HG02798 (cell line): ENCODE data around the gene CAB39.

ENCODE experiments used
- ATAC-seq: cut with Tn5 transposase; IDR thresholded peaks from one replicate; pipeline ENCODE4 v1.9.1; 2021; ENCODE audit warnings: mild to moderate bottlenecking; ENCODE audit not compliant: unreplicated experiment, poor library complexity

The CAB39 gene

DNA sequence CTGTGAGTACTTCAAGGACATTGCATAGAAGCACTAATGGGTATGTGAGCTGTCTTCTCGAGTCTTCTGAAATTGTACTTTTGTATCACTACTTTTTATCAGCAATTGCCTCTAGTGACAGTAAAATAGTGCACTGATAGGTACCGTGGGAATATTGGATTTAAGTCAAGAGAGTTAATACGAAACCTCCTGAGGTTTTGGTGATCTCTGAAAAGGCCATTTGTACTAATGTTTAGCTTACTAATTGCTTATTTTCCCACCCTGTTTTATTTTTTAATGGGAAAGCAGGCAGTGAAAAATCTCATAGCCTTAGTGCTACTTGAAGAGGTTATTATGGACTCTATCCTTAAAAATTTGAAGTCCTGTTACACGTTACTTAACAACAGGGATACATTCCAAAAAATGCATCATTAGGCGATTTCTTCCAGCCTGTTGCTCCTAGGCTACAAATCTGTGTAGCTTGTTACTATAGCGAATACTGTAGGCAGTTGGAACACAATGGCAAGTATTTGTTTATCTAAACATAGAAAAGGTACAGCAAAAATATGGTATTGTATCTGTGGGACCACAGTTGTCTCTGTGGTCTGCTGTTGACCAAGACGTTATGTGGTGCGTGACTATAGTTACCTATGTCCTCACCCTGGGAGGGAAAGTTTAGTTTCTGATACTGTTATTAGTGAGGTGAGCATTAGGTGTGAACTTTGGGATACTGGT is 65.9 kb downstream of the CAB39 start:
- ATAC-seq: no peak

DNA sequence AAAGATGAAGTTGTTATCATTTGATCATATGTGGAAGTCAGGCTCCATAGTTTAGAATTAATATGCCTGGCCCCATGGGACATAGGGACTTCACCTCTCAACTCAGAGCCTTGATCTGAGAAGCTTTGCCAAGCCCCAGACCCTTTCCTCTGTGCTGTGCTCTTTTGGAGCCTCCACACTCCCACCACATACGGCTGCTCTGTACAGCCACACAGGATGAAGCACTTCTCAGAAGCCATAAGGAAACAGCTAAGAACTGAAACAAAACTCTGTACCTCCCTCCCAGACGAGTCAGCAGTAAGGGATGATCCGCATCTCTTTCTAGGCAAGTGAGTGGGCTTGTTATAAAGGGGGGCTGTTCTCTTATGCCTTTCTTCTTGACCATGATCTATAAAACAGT is 66.5 kb downstream of the CAB39 start:
- ATAC-seq: no peak

DNA sequence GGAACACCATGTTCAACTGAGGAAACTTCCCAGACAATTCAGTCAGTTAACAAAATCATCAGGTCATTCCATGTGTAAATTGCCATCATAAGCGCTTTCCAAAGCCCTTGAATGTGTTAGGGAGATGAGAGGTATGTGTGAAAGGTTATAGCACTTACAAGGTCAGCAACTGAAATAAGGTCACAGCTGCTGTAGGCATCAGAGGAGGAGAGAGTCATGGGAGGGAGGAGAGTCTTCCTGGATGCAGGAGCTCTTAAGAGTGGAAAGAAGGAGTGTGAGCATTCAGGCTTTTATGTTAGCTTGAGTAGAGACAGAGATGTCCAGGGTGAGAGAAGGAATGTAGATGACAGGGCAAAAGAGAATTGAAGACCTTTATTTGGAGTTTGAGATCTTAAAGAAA is 67.0 kb downstream of the CAB39 start:
- no peak for ATAC-seq

DNA sequence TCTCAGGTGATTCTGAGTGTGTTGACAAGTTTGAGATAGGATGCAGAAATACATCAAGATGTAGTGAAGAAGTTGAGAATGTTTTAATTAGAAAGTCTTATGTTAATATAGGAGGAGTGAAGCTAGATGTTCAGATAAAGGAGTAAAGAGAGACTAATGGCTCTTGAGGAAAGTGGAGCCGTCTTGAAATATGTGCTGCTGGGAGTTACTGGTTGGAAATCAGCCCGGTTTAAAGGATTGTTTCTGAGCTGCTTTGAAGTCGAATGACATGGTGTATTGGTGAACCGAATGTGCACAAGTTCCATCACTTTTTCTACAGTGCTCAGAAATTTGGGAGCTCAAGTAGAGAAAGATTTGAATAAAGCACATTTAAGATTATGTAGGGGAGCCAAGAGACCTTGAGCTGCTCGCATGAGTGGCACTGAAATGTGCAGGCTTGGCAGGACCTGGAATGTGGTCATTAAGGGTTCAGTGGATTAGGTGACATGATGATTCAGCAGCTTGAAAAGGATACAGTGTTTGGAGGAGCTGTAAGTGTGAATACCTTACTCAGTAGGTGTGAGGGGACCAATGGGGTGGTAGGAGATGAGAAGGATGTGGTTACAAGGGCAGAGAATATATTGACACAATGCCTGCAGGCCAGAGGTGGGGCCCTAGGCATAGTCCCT is 68.6 kb downstream of the CAB39 start:
- no peak for ATAC-seq

DNA sequence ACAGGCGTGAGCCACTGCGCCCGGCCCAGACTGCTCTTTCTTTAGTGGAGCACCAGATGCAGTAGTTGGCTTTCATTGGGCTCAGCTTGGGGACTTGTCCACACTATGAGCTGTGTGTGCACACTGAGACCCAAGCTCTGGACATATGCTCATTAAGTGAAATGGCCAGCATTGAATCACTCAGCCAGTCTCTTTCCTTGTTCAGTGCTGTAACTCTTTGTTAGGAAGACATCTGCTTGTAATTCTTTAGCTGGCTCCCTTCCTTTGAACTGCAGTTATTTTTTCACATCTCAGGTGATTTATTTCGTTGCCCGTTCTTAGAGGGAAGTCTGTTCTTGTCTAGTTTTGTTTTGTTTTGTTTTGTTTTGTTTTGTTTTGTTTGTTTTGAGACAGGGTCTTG is 70.5 kb downstream of the CAB39 start:
- ATAC-seq: no peak

DNA sequence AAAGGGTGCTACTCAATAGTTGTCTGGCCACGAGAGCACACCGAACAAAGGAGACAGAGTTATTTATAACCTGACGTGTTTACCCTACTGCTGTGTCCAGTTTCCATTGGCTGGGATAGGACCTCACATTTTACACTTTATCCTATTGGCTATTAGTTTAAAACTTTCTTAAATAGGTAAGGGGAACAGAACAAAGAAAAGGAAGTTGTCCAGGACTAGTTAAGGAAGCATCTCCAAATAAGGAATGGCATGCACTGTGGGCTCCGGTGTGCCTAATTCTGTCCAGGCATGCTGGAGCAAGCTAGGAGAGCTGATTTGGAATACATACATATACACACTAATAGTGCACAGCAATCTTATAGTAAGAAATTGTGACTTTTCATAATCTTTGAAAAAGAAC is 72.2 kb downstream of the CAB39 start:
- ATAC-seq: no peak

DNA sequence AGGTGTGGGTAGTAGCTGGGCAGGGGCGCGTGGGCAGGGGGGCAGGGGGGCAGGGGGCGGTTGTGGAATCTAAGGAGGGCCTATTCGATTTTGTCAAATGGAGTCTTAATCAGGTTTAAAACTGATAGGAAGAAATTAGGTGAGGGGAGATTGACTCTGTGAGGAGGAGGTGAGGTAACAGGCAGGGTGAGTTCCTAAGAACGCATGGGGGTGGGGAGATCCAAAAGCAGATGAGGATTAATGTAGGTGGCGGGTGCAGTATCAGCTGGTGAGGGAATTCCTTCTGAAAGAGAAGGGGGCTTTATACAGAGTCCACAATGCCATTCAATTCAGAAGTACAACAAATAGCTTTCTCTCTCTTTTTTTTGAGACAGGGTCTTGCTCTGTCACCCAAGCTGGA is 72.7 kb downstream of the CAB39 start:
- no peak for ATAC-seq

DNA sequence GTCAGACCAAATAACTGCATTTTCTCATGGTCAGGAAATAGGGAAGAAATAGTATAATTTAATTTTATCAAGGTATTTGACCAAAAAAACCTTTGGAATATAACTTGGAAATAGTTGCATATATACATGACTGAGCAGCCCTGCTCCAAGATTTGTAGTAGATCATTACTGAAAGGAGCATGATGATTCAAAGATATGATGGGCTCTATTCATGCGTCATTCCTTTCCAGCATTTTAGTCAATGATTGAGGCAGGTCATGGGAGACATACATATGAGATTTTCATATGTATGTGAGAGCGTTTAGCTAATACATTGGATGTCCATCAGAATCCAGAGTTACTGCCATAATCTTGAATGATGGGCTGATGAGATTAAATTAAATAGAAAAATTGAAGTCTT is 74.5 kb downstream of the CAB39 start:
- ATAC-seq: no peak

DNA sequence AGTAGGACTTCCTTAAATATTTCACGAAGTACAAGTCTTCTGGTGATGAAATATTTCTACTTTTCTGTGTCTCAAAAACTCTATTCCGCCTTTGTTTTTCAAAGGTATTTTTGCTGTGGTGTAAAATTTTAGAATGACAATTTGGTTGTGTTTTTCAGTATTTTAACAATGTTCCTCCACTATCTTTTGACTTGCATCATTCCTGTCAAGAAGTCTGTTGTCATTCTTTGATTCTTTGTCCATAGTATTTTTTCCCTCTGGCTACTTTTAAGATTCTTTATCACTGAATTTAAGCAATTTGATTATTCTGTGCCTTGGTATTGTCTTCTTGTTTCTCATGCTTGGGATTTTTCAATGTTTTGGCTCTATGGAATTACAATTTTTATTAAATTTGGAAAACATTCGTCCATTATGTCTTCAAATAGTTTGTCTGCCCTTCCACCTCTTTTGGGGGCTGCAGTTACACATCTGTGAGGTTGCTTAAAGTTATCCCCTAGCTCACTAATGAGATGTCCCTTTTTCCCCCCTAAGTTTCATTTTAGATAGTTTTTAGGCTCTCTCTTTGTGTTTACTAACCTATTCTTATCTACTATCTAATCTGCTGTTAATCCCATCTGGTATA is 76.0 kb downstream of the CAB39 start:
- no peak for ATAC-seq

DNA sequence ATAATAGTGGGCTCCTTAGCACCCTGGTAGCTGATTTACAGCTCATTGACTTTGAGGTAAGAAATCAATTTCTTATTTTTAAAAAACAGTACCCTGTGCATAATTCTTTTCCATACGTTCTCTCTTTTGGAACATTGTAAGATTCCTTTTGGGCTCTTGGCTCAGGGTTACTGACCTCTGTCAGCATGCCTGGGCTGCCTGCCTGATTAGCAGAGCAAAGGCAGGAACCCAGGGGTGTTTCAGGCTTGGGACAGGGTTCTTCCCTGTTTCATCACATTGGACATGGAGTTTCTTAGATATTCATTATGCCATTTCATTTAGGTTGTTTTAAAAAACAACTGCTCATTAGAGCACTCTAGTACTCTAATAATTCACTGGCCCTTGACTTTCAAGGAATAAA is 78.3 kb downstream of the CAB39 start:
- no peak for ATAC-seq

DNA sequence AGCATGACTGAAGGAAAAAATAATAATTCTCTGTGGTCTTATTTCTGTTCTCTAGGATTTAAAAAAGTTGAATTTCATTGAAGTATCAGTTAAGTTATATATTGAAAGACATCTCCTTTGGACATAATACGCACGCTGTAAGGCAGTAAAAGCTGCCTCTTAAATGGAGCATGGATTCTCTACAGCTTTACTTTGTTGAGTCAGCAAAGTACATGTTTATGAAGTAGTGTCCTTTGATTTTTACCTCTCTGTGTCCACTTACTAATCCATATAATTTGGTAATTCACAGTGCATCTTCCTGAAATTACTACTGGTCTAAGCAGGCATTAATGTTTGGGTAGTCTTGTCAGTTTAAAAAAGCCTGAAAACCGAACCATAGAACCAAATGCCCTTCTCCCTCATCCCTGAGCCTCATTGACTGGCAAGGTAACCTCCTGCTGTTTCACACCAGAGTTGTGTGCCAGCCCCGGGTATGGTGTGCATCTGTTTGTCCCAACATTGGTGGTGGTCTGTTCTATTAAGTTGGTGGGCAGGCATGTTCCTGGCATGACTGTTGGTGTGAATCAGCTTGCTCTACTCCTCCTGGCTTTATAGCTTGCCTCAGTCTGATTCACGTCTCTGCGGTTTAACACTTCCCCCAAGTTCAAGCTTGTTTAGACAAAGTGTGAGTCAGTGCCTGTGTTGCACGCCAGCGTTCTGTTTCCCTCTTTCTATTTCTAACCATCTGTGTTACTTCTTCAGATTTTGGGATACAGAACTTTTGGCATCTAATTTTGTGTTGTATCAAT is 81.1 kb downstream of the CAB39 start:
- peak; percentile 69 for ATAC-seq

DNA sequence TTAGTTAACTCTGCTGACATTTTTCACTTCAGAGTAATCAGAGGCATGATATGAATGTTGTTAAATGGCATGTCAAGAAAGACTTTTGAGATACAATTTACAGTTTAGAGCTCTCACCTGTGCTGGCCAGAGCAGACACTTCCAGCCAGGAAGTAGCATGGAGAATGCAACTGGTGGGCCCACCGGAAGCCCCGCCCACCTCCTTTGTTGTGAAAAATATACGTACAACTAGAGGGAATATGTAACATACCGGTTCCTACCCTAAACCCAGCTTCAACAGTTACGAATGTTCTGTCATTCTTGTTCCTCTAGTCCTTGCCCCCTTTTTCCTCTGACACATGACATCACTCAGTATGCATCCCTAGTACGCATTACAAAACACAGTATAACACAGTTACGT is 81.9 kb downstream of the CAB39 start:
- no peak for ATAC-seq

DNA sequence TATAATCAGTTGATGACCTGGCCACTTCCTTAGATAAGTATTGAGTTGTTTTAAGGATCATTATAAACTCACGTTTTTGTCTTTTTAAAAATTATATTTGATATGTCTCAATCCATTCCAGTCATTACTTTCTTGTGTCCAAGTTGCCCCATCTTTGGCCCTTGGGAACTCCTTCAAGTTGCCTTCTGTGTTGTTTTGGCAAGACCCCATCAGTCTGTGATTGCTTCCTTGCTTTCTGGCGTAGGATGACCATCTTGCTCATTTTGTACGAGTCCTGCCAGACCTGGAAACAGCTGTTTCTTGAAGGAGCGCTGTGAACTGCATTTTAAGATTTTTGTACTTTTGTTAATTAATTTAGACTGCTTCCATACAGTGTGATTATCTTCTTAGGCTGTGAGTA is 83.2 kb downstream of the CAB39 start:
- ATAC-seq: no peak

DNA sequence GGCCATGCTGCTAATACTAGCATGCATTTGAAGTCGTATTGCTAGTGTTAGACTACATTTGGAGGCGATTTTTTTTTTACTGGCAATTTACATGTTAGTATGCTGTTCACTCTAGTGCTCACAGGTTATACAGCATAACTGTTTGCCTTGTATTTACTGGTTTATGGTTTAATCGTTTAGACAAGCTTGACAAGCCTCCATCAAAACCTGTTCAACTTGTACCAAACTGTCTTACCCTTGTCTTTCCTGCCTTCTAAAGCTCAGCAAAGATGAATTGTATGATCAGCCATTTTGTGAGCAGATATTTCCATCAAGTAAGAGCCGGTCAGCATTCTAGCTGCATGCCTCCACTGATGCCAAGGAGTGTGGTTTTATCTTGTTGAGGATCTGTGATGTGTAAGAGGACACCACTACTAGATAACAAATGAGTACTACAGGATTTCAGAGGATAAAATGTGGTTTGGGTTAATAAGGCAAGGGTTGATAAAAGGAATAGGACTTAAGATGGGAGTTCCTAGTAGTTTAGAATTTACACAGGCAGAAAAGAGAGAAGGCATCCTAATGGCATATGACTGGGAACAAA is 83.7 kb downstream of the CAB39 start:
- no peak for ATAC-seq

DNA sequence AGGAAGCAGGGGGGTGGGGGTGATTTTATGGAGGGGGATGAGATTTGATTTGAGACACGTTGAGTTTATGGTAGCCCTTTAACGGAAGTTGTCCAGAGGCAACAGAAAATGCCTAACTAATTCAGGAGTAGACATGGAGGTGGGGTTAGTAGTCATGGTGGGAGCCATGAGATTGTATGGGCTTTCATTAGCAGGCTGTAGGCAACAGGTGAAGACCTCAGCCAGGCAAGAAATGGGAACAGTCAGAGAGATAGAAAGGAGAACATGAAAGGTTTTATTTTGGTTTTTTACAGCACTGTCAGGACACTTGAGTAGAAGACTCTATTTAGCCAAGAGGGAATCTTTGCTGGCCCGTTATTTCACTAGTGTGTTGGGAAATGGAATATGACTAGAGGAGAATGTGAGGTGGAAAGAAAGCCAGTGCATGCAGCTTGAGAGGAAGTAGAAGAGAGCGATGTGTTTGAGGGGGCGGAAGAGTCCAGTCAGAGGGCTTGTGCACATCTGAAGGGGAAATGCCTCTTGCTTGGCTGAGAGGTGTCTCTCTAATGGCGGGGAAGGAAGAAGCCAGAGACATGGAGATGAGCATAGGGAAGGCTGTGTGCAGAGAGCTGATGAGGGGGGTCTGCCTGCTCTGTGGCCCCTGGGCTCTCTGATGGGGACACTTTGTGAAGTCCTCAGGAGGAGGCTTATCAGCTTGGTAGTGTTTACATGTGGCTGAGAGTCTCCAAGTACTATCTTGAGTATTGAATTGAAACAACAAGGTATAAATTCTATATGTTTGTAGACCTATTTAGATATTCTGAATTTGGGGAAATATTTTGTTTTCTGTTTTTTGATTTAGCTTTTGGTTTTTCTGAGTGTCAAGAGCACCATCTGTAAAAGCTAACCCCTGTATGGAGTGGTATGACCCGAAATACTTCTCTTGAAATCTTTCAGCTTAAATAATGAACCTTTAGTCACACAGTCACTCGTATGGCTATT is 85.2 kb downstream of the CAB39 start:
- ATAC-seq: peak; percentile 36

DNA sequence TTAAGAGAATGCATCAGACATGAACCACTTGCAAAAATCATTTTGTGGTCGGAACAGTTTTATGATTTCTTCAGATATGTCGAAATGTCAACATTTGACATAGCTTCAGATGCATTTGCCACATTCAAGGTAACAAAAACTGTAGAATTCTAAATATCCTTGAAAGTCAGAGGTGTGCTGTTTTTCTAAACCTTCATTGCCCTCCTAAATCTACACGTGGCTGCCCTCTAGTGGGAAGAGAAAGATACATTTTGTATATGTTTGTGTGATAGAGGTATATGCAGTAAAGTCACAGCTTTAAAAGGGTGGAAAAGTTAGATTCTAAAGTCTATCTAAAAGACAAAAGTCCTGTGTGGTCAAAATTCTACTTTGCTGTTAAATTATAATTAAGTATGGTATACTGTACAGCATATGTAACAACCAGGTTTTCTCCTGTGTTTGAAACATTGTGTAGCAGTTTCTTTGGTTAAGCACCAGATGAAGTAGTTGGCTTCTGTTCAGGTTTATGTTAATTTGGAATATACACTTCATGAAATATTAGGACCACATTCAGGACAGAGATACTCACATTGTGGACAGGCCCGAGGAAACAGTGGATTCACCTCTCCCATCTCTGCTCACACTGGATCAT is 86.2 kb downstream of the CAB39 start:
- peak; percentile 44 for ATAC-seq

DNA sequence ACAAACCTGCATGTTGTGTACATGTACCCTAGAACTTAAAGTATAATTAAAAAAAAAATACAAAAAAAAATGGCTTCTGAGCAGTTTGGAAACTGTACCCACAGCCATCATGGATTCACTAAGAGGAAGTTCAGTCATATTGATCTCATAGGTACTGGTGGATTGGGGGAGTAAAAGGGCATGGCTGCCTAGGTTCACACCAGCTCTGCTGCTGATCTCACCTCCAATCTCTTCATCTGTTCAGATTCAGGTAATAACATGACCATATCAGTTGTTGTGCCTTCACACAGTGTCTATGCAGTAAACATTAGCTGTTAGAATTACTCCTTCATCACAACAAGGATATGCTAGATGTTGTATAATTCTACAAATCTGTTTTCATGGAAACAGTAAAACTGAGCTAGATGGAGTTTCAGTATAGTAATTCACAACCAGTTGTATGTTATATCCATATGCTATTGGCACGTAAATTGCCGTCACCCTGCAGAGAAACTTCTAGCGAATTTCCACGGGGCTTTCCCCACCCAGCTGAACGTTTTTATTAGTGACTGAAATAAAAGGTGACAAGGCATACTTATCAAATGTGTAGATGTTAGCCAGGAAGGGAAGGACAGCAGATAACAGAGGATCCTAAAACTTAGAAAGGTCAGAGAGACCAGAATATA is 92.8 kb downstream of the CAB39 start:
- no peak for ATAC-seq

DNA sequence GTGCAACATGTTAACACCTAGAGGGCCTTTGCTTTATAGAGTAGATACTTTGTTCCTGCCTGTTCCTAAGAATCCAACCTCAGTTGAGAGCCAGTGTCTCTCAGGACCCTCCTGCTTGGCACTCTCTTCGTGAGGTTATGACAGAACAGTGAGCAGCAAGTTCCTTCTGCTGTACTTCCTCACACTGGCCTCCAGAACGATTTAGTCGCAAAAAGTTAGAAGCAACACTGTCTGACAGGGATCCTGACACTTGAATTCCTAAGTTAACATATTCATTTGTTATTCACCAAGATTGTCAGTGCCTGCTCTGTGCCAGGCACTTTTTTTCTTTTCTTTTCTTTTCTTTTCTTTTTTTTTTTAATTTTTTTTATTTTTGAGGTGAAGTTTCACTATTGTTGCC is 95.1 kb downstream of the CAB39 start:
- no peak for ATAC-seq

DNA sequence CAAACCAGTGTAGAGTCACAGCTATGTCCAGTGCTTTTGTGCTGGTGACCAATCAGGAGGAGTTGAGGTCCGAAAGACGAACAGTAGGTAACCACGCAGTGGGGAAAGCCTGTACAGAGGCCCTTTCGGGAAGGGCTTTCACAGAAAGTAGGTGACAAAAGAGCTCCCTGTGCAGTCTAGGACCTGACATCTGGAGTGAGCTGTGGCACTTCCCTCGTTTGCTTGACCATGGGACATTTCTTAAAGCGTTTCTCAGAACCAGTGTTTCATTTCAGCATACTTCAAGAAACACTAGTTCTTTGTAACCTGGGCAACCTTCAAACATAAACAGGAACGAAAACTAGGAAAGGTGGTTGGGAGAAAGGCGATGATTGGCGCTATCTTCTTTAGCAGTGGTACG is 96.4 kb downstream of the CAB39 start:
- ATAC-seq: no peak
